ENCODE data around the gene INTS7. TPM values are rescaled to one million over a fixed set of nuclear protein-coding genes. Genes with fewer than 3 reads are reported as not detected.

The INTS7 gene
- total RNA-seq, 1 donor from 2014 or later: 20.7 TPM

GRCh38 chr1:212044851-212045250 lies 9.5 kb upstream of the INTS7 start:
- H3K27me3 Mint-ChIP-seq (ENCODE audit: insufficient read depth, low read depth): no peaks in the 10 kb centered on the region
- H3K4me1 Mint-ChIP-seq: peaks cover 5% of the 10 kb centered on the region
- peak; percentile 3 for DNase-seq (ENCODE audit: low spot score)
- Histone ChIP-seq H3K4me2 (peak overlapping the region; percentile 34), H3K4me1 (no peaks in the 10 kb centered on the region), H3K36me3 (peaks cover 16% of the 10 kb centered on the region), H3K27ac (no peak overlapping the region), H3K9me3 (ENCODE audit: low read depth) (no peaks in the 10 kb centered on the region), H3K9ac (no peak overlapping the region), H3K79me2 (ENCODE audit: low read depth) (peaks cover 78% of the 10 kb centered on the region), H4K20me1 (ENCODE audit: low read depth) (peaks cover 32% of the 10 kb centered on the region), H2AFZ (replicated peaks) (no peak overlapping the region), H3K4me3 (no peak overlapping the region), H3F3A (ENCODE audit: low read depth) (no peaks in the 10 kb centered on the region), H3K27me3 (no peaks in the 10 kb centered on the region)
- TF ChIP-seq CTCF (IDR thresholded peaks at IDR 0.05): no peak
- TF ChIP-seq EZH2 (IDR thresholded peaks at IDR 0.05): no peak
- no peak for TF ChIP-seq EZH2phosphoT487 (IDR thresholded peaks at IDR 0.05)
- peaks cover 3% of the 10 kb centered on the region for H3K9me3 Mint-ChIP-seq
- H3K27ac Mint-ChIP-seq: no peak overlapping the region
- H3K36me3 Mint-ChIP-seq: peaks cover 47% of the 10 kb centered on the region
- H3K4me3 Mint-ChIP-seq: no peak overlapping the region

- H3K9ac ChIP-seq: no peak overlapping the region
- no peaks in the 10 kb centered on the region for H3F3A ChIP-seq (ENCODE audit: low read depth)
- H3K36me3 ChIP-seq: peaks cover 6% of the 10 kb centered on the region
- no peak overlapping the region for H3K4me3 ChIP-seq
- no peak overlapping the region for H2AFZ ChIP-seq (replicated peaks)
- no peak for DNase-seq (ENCODE audit: low spot score)
- H3K79me2 ChIP-seq (ENCODE audit: low read depth): peaks cover 97% of the 10 kb centered on the region
- H3K9me3 Mint-ChIP-seq: peaks cover 3% of the 10 kb centered on the region
- TF ChIP-seq CTCF (IDR thresholded peaks at IDR 0.05): no peak
- no peak for TF ChIP-seq EZH2 (IDR thresholded peaks at IDR 0.05)
- H3K27me3 ChIP-seq: no peaks in the 10 kb centered on the region
- no peak overlapping the region for H3K27ac Mint-ChIP-seq
- no peak overlapping the region for H3K27ac ChIP-seq
- peaks cover 16% of the 10 kb centered on the region for H3K4me1 ChIP-seq
- H3K4me1 Mint-ChIP-seq: peaks cover 19% of the 10 kb centered on the region
- no peak overlapping the region for H3K4me3 Mint-ChIP-seq
- H4K20me1 ChIP-seq (ENCODE audit: low read depth): peaks cover 56% of the 10 kb centered on the region
- no peaks in the 10 kb centered on the region for H3K9me3 ChIP-seq (ENCODE audit: low read depth)
- H3K36me3 Mint-ChIP-seq: peaks cover 59% of the 10 kb centered on the region
- H3K27me3 Mint-ChIP-seq (ENCODE audit: insufficient read depth, low read depth): no peaks in the 10 kb centered on the region
- no peak overlapping the region for H3K4me2 ChIP-seq
Measured at GRCh38 chr1:212042436-212042835, 7.1 kb upstream of the INTS7 start.

GRCh38 chr1:212040629-212041412 lies 5.5 kb upstream of the INTS7 start:
- Histone ChIP-seq H3K27me3 (no peaks in the 10 kb centered on the region), H3K4me1 (peaks cover 23% of the 10 kb centered on the region), H3K9me3 (ENCODE audit: low read depth) (no peaks in the 10 kb centered on the region), H3F3A (ENCODE audit: low read depth) (no peaks in the 10 kb centered on the region), H3K4me2 (peak overlapping the region; percentile 90), H3K79me2 (ENCODE audit: low read depth) (peaks cover 100% of the 10 kb centered on the region), H3K9ac (no peak overlapping the region), H4K20me1 (ENCODE audit: low read depth) (peaks cover 61% of the 10 kb centered on the region), H3K4me3 (no peak overlapping the region), H3K27ac (no peak overlapping the region), H3K36me3 (peaks cover 6% of the 10 kb centered on the region), H2AFZ (replicated peaks) (no peak overlapping the region)
- Mint-ChIP-seq H3K27ac (no peak overlapping the region), H3K36me3 (peaks cover 50% of the 10 kb centered on the region), H3K9me3 (peaks cover 3% of the 10 kb centered on the region), H3K27me3 (ENCODE audit: insufficient read depth, low read depth) (no peaks in the 10 kb centered on the region), H3K4me1 (peaks cover 25% of the 10 kb centered on the region), H3K4me3 (no peak overlapping the region)
- DNase-seq (ENCODE audit: low spot score): no peak
- TF ChIP-seq CTCF (IDR thresholded peaks at IDR 0.05): no peak
- no peak for TF ChIP-seq EZH2phosphoT487 (IDR thresholded peaks at IDR 0.05)
- no peak for TF ChIP-seq EZH2 (IDR thresholded peaks at IDR 0.05)

Measured in neural progenitor cell (in vitro differentiated cells).